A549 (cell line): ENCODE measurements around the gene CMA1. TPM values are rescaled to one million over a fixed set of nuclear protein-coding genes. Genes with fewer than 3 reads are reported as not detected.

ENCODE experiments used
- ATAC-seq, 2 experiments: fragments of 200-7000 bp in 1 of 2; fragments of >200 bp in 1 of 2; cut with Nextera tagmentation in 1 of 2; cut with Tn5 transposase in 1 of 2; 3 replicates each; pipeline versions ENCODE4 v1.8.0 to v1.9.1; 2018 to 2020; ENCODE audit warnings: mild to moderate bottlenecking in 1 of 2, moderate library complexity in 1 of 2
- CTCF ChIA-PET: fragments of 300-600 bp; sonication (Branson Sonifier 250); formaldehyde crosslinking; extraction: SDS; loops from one replicate; lab custom pipeline; 2021; ENCODE audit warnings: antibody characterized with exemption, inconsistent platforms; lab: Yijun Ruan, JAX
- POLR2A ChIA-PET: fragments of 350-600 bp; formaldehyde crosslinking; extraction: SDS; loops from one replicate; lab custom pipeline; 2021; ENCODE audit warnings: antibody characterized with exemption, inconsistent platforms; lab: Yijun Ruan, JAX
- DNase-seq, 2 experiments: peaks; one replicate each; pipeline versions ENCODE4 v3.0.0 to v3.0.0-alpha.2; 2011 to 2016; ENCODE audit warnings: low read depth in 1 of 2, low spot score in 1 of 2
- FAIRE-seq: peaks from 2 replicates; lab custom pipeline; 2011; peaks lifted over from hg19 to GRCh38; lab: Jason Lieb, UNC
- H3K27ac ChIP-seq, 2 experiments: fragments of >200 bp; sonication (Bioruptor Twin); formaldehyde crosslinking; 3 replicates each; pipeline ENCODE4 v1.5.1; 2016 to 2017
- H3K4me1 ChIP-seq: fragments of >200 bp; sonication (Bioruptor Twin); formaldehyde crosslinking; 3 replicates; pipeline ENCODE4 v1.6.1; 2016
- H3K4me2 ChIP-seq: fragments of >200 bp; sonication (Bioruptor Twin); formaldehyde crosslinking; 3 replicates; pipeline ENCODE4 v1.6.1; 2016
- H3K4me3 ChIP-seq: fragments of >200 bp; sonication (Bioruptor Twin); formaldehyde crosslinking; 3 replicates; pipeline ENCODE4 v1.5.1; 2016
- H3K9me3 ChIP-seq: fragments of >200 bp; sonication (Bioruptor Twin); formaldehyde crosslinking; 3 replicates; pipeline ENCODE4 v1.6.1; 2016
- E2F6 ChIP-seq: IDR thresholded peaks from 2 replicates; pipeline ENCODE4 v1.6.1; 2012; ENCODE audit warnings: low read depth, borderline replicate concordance
- EHF ChIP-seq: fragments of 250-450 bp; sonication (Bioruptor Pico); IDR thresholded peaks from 2 replicates; pipeline ENCODE4 v1.5.0; 2020; ENCODE audit warnings: mild to moderate bottlenecking
- EP300 ChIP-seq, 2 experiments: fragments of >200 bp; sonication (Bioruptor Twin); formaldehyde crosslinking; IDR thresholded peaks; 2 replicates in 1 of 2; 3 replicates in 1 of 2; pipeline ENCODE4 v1.6.1; 2016 to 2017
- HOXB13 ChIP-seq: fragments of 250-450 bp; sonication (Bioruptor Pico); IDR thresholded peaks from 2 replicates; pipeline ENCODE4 v1.5.0; 2020; ENCODE audit warnings: low read depth, mild to moderate bottlenecking, moderate library complexity
- JUN ChIP-seq, 2 experiments: fragments of >200 bp; sonication (Bioruptor Twin); formaldehyde crosslinking; IDR thresholded peaks; 2 replicates in 1 of 2; 3 replicates in 1 of 2; pipeline ENCODE4 v1.6.1; 2016 to 2017
- KDM5A ChIP-seq: fragments of 200-600 bp; sonication (generic); IDR thresholded peaks from 2 replicates; pipeline ENCODE4 v1.6.1; 2016; ENCODE audit warnings: antibody characterized with exemption, mild to moderate bottlenecking
- NFE2L2 ChIP-seq: fragments of 150-350 bp; conservative IDR thresholded peaks from 2 replicates; pipeline ENCODE4 v1.6.1; 2014; ENCODE audit warnings: low read length
- PHF8 ChIP-seq: fragments of 200-600 bp; sonication (generic); IDR thresholded peaks from 2 replicates; pipeline ENCODE4 v1.6.1; 2016; ENCODE audit warnings: low read depth, mild to moderate bottlenecking, antibody characterized with exemption, moderate library complexity, borderline replicate concordance
- RAD21 ChIP-seq, 2 experiments: fragments of >200 bp in 1 of 2; sonication (Bioruptor Twin) in 1 of 2; formaldehyde crosslinking in 1 of 2; IDR thresholded peaks in 1 of 2; conservative IDR thresholded peaks in 1 of 2; 2 replicates in 1 of 2; 3 replicates in 1 of 2; pipeline ENCODE4 v1.6.1; 2012 to 2018; ENCODE audit warnings: inconsistent platforms in 1 of 2
- RCOR1 ChIP-seq: fragments of 150-350 bp; IDR thresholded peaks from 2 replicates; pipeline ENCODE4 v1.6.1; 2014; ENCODE audit warnings: antibody characterized with exemption, low read length, low read depth
- RNF2 ChIP-seq: fragments of 200-600 bp; sonication (generic); IDR thresholded peaks from 2 replicates; pipeline ENCODE4 v1.6.1; 2016; ENCODE audit warnings: low read depth, mild to moderate bottlenecking, antibody characterized with exemption, moderate library complexity, borderline replicate concordance
- ZC3H11A ChIP-seq: fragments of 450-650 bp; IDR thresholded peaks from 2 replicates; pipeline ENCODE4 v1.6.1; 2014; ENCODE audit warnings: antibody characterized with exemption, mild to moderate bottlenecking
- ZFP36 ChIP-seq: fragments of 450-650 bp; IDR thresholded peaks from 2 replicates; pipeline ENCODE4 v1.6.1; 2014; ENCODE audit warnings: borderline replicate concordance; ENCODE audit not compliant: partially characterized antibody
- WGBS: methylation state at CpG from one replicate; pipeline ENCODE4 v1.1.6; 2017; ENCODE audit errors: missing lambda C conversion rate; 5-methylcytosine and 5-hydroxymethylcytosine counted together
- polyA plus RNA-seq, 4 experiments: library from polyadenylated mRNA; depleted of rRNA in 3 of 4; stranded (reverse); fragments of >200 nt; fragmentation: RNase III in 1 of 4; extraction: RNeasy Plus Mini Kit Qiagen cat#74134 plus additional on column Dnase treatment in 1 of 4; gene quantifications; 2 replicates in 3 of 4; 3 replicates in 1 of 4; pipeline ENCODE4 v1.2.3, GENCODE V29; 2011 to 2017
- TF ChIP-seq, protein P1 (sequence below): fragments of >200 bp; sonication (Bioruptor Twin); formaldehyde crosslinking; IDR thresholded peaks from 3 replicates; pipeline ENCODE4 v1.5.1; 2016
- TF ChIP-seq, protein P2 (sequence below): IDR thresholded peaks from 2 replicates; pipeline ENCODE4 v1.6.1; 2012

The CMA1 gene
- polyA plus RNA-seq, 2 of the 4 experiments (the other 2 are of a cell fraction), result not detected

GRCh38 chr14:24463017-24463883 is 44.8 kb downstream of the CMA1 start:
- ATAC-seq (no peak), DNase-seq (no peak), FAIRE-seq (no peak)
- Histone ChIP-seq H3K27ac (no peak overlapping the region), H3K4me2 (no peak overlapping the region), H3K4me3 (no peak overlapping the region), H3K9me3 (no peaks in the 10 kb centered on the region), H3K4me1 (no peaks in the 10 kb centered on the region)
- ChIA-PET POLR2A (no interaction called here), CTCF (no interaction called here)
- no peak for TF ChIP-seq PHF8
- TF ChIP-seq, protein P1, sequence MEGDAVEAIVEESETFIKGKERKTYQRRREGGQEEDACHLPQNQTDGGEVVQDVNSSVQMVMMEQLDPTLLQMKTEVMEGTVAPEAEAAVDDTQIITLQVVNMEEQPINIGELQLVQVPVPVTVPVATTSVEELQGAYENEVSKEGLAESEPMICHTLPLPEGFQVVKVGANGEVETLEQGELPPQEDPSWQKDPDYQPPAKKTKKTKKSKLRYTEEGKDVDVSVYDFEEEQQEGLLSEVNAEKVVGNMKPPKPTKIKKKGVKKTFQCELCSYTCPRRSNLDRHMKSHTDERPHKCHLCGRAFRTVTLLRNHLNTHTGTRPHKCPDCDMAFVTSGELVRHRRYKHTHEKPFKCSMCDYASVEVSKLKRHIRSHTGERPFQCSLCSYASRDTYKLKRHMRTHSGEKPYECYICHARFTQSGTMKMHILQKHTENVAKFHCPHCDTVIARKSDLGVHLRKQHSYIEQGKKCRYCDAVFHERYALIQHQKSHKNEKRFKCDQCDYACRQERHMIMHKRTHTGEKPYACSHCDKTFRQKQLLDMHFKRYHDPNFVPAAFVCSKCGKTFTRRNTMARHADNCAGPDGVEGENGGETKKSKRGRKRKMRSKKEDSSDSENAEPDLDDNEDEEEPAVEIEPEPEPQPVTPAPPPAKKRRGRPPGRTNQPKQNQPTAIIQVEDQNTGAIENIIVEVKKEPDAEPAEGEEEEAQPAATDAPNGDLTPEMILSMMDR, result no peak
- TF ChIP-seq JUN (IDR thresholded peaks at IDR 0.05), result no peak
- TF ChIP-seq RAD21 (conservative IDR thresholded peaks at IDR 0.05 in 1 of 2, IDR thresholded peaks at IDR 0.05 in 1 of 2), result no peak
- TF ChIP-seq, protein P2, sequence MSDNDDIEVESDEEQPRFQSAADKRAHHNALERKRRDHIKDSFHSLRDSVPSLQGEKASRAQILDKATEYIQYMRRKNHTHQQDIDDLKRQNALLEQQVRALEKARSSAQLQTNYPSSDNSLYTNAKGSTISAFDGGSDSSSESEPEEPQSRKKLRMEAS, result no peak
- no peak for TF ChIP-seq EHF (CRISPR knock-in tag)
- TF ChIP-seq NFE2L2, result no peak
- no peak for TF ChIP-seq EP300 (IDR thresholded peaks at IDR 0.05)
- TF ChIP-seq E2F6, result no peak
- TF ChIP-seq HOXB13 (CRISPR knock-in tag), result no peak
- WGBS, result 26% methylated on average over 5 of the region's 5 CpGs

DNA sequence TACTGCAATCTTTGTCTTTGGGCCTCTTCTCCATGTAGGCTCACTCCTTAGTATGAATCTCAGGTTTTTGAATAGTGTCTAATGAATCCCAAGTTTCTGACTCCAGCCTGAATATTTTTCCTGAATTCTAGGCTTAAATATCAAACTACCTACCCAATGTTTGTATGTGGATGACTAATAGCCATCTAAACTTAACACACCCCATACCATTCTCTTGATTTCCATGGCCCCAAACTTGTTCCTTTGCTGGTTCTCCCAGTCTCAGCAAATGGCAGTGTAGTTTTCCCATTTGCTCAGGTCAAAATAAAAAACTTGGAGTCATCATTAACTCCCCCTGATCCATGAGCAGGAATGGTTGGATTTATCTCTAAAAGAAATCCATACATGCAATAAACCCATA is 46.7 kb downstream of the CMA1 start:
- Histone ChIP-seq H3K27ac (no peak overlapping the region), H3K9me3 (no peaks in the 10 kb centered on the region), H3K4me1 (no peaks in the 10 kb centered on the region), H3K4me2 (no peak overlapping the region), H3K4me3 (no peak overlapping the region)
- DNase-seq (no peak), ATAC-seq (no peak), FAIRE-seq (no peak)
- CTCF ChIA-PET, result no interaction called here
- TF ChIP-seq ZFP36 (no peak), RNF2 (no peak), RAD21 (conservative IDR thresholded peaks at IDR 0.05 in 1 of 2, IDR thresholded peaks at IDR 0.05 in 1 of 2) (no peak), E2F6 (no peak)
- POLR2A ChIA-PET, result no interaction called here

DNA sequence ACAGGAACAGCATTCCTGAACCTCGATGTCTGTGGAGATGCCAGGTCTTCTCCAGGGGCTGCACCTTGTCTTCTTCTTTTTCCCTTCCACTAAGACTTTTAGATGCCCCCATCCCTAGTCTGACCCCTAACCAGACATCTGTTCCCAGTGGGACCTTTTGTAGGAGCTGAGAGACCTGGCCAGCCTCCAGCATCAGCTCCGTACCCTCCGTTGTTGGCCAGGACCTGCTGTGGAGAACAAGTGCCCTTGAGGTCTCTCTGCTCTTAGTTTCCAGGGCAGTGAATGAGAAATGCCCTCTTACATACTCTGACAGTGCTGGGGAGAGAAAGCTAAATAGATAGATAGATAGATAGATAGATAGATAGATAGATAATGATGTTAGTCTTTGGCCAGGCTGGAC is 48.7 kb downstream of the CMA1 start:
- ChIA-PET CTCF (no interaction called here), POLR2A (no interaction called here)
- ATAC-seq, result no peak
- no peak for TF ChIP-seq RCOR1
- TF ChIP-seq HOXB13 (CRISPR knock-in tag), result no peak
- TF ChIP-seq KDM5A, result no peak
- TF ChIP-seq ZC3H11A, result no peak
- no peak for FAIRE-seq
- no peak overlapping the region for H3K4me2 ChIP-seq
- H3K4me3 ChIP-seq, result no peak overlapping the region
- 0 out of 3 replicates have a peak, but pooled peaks cover 3% of the 10 kb centered on the region for H3K9me3 ChIP-seq
- WGBS, result 89% methylated on average over 2 of the region's 3 CpGs
- no peak for DNase-seq
- H3K27ac ChIP-seq, result no peak overlapping the region
- H3K4me1 ChIP-seq, result no peaks in the 10 kb centered on the region
